ENCODE measurements around the gene ZBTB20. TPM values are rescaled to one million over a fixed set of nuclear protein-coding genes. Genes with fewer than 3 reads are reported as not detected.

The ZBTB20 gene
- total and polyA plus RNA-seq, 4 donors: 0.88 to 83.2 (median 20.4) TPM

DNA sequence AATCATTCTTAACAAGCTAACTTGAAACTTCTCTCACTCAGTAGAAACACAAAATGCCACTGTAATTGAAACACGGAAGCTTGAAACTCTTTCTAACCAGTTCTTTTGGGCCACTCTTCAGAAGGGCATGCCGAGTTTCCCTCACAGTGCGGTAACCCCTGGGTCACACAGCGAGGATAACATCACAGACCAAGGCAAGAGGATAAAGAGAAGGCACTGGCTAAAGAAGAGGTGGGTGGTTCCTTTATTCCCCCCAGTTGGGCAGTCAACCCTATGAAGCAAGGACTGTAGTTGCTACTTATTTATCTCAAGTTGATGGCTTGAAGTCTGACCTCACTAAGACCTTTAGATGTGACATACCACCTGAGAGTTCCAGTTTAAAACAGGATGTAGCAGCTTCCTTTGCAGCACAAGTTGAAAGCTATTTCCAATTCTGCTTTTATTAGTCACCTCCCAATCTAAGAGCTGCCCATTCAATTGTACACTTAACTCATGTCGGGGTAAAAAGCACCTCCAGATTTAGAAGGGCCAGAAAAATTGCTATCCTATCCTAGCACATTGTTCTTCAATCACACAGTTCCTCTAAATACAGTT is 580.8 kb downstream of the ZBTB20 start:
- Histone ChIP-seq H3K36me3 (ENCODE audit: control insufficient read depth in 4 of 4, insufficient read depth in 3 of 4, low read depth in 1 of 4, low read length in 3 of 4) (peaks cover 0 to 3% (median 1%) of the 10 kb centered on the region in 4 donors), H3K27me3 (ENCODE audit: control insufficient read depth in 4 of 4, insufficient read depth in 4 of 4, low read length in 3 of 4) (no peaks in the 10 kb centered on the region), H3K27ac (ENCODE audit: low read depth in 1 of 2, low read length in 2 of 2) (no peak overlapping the region), H3K9me3 (ENCODE audit: control insufficient read depth in 4 of 4, low read length in 3 of 4) (no peaks in the 10 kb centered on the region), H3K4me3 (ENCODE audit: low read depth in 1 of 3, low read length in 3 of 3) (no peak overlapping the region), H3K9ac (ENCODE audit: low read depth in 1 of 2, low read length in 2 of 2) (no peak overlapping the region), H3K4me1 (ENCODE audit: control insufficient read depth in 4 of 4, insufficient read depth in 4 of 4, low read length in 3 of 4) (peaks cover 2 to 11% (median 4%) of the 10 kb centered on the region in 4 donors)
- 92% methylated on average over 5 of the region's 5 CpGs for WGBS
- TF ChIP-seq, protein P1, sequence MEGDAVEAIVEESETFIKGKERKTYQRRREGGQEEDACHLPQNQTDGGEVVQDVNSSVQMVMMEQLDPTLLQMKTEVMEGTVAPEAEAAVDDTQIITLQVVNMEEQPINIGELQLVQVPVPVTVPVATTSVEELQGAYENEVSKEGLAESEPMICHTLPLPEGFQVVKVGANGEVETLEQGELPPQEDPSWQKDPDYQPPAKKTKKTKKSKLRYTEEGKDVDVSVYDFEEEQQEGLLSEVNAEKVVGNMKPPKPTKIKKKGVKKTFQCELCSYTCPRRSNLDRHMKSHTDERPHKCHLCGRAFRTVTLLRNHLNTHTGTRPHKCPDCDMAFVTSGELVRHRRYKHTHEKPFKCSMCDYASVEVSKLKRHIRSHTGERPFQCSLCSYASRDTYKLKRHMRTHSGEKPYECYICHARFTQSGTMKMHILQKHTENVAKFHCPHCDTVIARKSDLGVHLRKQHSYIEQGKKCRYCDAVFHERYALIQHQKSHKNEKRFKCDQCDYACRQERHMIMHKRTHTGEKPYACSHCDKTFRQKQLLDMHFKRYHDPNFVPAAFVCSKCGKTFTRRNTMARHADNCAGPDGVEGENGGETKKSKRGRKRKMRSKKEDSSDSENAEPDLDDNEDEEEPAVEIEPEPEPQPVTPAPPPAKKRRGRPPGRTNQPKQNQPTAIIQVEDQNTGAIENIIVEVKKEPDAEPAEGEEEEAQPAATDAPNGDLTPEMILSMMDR (IDR thresholded peaks at IDR 0.05; ENCODE audit: low read depth, low read length, missing input control): no peak
- TF ChIP-seq SP1 (IDR thresholded peaks at IDR 0.05) (no peak), GABPA (IDR thresholded peaks at IDR 0.05 in 1 of 2, conservative IDR thresholded peaks at IDR 0.05 in 1 of 2) (no peak)
- TF ChIP-seq, protein P2, sequence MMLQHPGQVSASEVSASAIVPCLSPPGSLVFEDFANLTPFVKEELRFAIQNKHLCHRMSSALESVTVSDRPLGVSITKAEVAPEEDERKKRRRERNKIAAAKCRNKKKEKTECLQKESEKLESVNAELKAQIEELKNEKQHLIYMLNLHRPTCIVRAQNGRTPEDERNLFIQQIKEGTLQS (IDR thresholded peaks at IDR 0.05): no peak
- DNase-seq (ENCODE audit: low spot score): no peak

DNA sequence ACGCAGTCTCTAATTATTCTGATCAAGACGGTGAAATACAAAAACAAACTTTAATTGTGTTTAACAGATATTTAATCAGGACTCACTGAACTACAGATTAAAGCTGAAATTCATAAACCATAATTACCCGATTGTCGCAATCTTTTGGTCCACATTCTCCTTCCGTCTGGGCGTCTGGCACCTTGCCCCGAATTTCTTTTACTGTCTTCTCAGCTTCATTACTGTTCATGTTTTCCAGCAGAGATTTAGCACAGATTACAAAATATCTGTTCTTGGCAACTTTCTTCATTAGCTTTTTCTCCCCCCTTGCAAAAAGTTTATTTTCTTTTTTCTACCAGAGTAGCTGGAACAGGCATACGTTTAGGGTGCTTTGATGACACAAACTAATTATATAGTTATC is 581.9 kb downstream of the ZBTB20 start:
- H3K4me3 ChIP-seq (ENCODE audit: low read depth in 1 of 3, low read length in 3 of 3): no peak overlapping the region
- peaks cover 0 to 3% (median 1%) of the 10 kb centered on the region in 4 donors for H3K36me3 ChIP-seq (ENCODE audit: control insufficient read depth in 4 of 4, insufficient read depth in 3 of 4, low read depth in 1 of 4, low read length in 3 of 4)
- 86% methylated on average over 8 of the region's 8 CpGs for WGBS
- H3K27me3 ChIP-seq (ENCODE audit: control insufficient read depth in 4 of 4, insufficient read depth in 4 of 4, low read length in 3 of 4): no peaks in the 10 kb centered on the region
- H3K4me1 ChIP-seq (ENCODE audit: control insufficient read depth in 4 of 4, insufficient read depth in 4 of 4, low read length in 3 of 4): peaks cover 2 to 11% (median 4%) of the 10 kb centered on the region in 4 donors
- no peak for TF ChIP-seq RXRA (IDR thresholded peaks at IDR 0.05)
- no peak for TF ChIP-seq FOXA1 (IDR thresholded peaks at IDR 0.05)
- TF ChIP-seq NR2F2 (IDR thresholded peaks at IDR 0.05): no peak
- no peak for TF ChIP-seq JUND (IDR thresholded peaks at IDR 0.05)
- TF ChIP-seq HNF4A (conservative IDR thresholded peaks at IDR 0.05): no peak
- TF ChIP-seq FOXA2 (IDR thresholded peaks at IDR 0.05): no peak
- TF ChIP-seq EGR1 (IDR thresholded peaks at IDR 0.05; ENCODE audit: low read depth in 2 of 2): no peak
- TF ChIP-seq, protein P3, sequence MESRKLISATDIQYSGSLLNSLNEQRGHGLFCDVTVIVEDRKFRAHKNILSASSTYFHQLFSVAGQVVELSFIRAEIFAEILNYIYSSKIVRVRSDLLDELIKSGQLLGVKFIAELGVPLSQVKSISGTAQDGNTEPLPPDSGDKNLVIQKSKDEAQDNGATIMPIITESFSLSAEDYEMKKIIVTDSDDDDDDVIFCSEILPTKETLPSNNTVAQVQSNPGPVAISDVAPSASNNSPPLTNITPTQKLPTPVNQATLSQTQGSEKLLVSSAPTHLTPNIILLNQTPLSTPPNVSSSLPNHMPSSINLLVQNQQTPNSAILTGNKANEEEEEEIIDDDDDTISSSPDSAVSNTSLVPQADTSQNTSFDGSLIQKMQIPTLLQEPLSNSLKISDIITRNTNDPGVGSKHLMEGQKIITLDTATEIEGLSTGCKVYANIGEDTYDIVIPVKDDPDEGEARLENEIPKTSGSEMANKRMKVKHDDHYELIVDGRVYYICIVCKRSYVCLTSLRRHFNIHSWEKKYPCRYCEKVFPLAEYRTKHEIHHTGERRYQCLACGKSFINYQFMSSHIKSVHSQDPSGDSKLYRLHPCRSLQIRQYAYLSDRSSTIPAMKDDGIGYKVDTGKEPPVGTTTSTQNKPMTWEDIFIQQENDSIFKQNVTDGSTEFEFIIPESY (IDR thresholded peaks at IDR 0.05): no peak
- TF ChIP-seq SP1 (IDR thresholded peaks at IDR 0.05): no peak
- TF ChIP-seq, protein P4, sequence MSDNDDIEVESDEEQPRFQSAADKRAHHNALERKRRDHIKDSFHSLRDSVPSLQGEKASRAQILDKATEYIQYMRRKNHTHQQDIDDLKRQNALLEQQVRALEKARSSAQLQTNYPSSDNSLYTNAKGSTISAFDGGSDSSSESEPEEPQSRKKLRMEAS (IDR thresholded peaks at IDR 0.05): no peak
- TF ChIP-seq TAF1 (conservative IDR thresholded peaks at IDR 0.05): no peak
- TF ChIP-seq HNF4G (IDR thresholded peaks at IDR 0.05): no peak
- no peak for TF ChIP-seq RAD21 (IDR thresholded peaks at IDR 0.05)
- no peak for TF ChIP-seq GABPA (IDR thresholded peaks at IDR 0.05 in 1 of 2, conservative IDR thresholded peaks at IDR 0.05 in 1 of 2)
- TF ChIP-seq, protein P5, sequence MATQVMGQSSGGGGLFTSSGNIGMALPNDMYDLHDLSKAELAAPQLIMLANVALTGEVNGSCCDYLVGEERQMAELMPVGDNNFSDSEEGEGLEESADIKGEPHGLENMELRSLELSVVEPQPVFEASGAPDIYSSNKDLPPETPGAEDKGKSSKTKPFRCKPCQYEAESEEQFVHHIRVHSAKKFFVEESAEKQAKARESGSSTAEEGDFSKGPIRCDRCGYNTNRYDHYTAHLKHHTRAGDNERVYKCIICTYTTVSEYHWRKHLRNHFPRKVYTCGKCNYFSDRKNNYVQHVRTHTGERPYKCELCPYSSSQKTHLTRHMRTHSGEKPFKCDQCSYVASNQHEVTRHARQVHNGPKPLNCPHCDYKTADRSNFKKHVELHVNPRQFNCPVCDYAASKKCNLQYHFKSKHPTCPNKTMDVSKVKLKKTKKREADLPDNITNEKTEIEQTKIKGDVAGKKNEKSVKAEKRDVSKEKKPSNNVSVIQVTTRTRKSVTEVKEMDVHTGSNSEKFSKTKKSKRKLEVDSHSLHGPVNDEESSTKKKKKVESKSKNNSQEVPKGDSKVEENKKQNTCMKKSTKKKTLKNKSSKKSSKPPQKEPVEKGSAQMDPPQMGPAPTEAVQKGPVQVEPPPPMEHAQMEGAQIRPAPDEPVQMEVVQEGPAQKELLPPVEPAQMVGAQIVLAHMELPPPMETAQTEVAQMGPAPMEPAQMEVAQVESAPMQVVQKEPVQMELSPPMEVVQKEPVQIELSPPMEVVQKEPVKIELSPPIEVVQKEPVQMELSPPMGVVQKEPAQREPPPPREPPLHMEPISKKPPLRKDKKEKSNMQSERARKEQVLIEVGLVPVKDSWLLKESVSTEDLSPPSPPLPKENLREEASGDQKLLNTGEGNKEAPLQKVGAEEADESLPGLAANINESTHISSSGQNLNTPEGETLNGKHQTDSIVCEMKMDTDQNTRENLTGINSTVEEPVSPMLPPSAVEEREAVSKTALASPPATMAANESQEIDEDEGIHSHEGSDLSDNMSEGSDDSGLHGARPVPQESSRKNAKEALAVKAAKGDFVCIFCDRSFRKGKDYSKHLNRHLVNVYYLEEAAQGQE (IDR thresholded peaks at IDR 0.05): no peak
- TF ChIP-seq YY1 (IDR thresholded peaks at IDR 0.05): no peak
- no peak overlapping the region for H3K27ac ChIP-seq (ENCODE audit: low read depth in 1 of 2, low read length in 2 of 2)
- H3K9ac ChIP-seq (ENCODE audit: low read depth in 1 of 2, low read length in 2 of 2): no peak overlapping the region
- no peaks in the 10 kb centered on the region for H3K9me3 ChIP-seq (ENCODE audit: control insufficient read depth in 4 of 4, low read length in 3 of 4)
- DNase-seq (ENCODE audit: low spot score): no peak

Data from liver (tissue), 9 donors.